GM21526 (cell line): ENCODE results near the gene ENDOG.
A peak's percentile ranks its signal among the peaks of the same experiment; 100 is the strongest.
"Not testable (repeated sequence)": the region's sequence is repeated elsewhere in the genome, so short reads cannot be mapped to it uniquely, and the experiment has no call there.

Source experiments
- ATAC-seq: cut with Tn5 transposase; IDR thresholded peaks from one replicate; pipeline ENCODE4 v1.9.1; 2021; ENCODE audit warnings: moderate library complexity; ENCODE audit not compliant: unreplicated experiment, low FRiP score

ENDOG gene

DNA sequence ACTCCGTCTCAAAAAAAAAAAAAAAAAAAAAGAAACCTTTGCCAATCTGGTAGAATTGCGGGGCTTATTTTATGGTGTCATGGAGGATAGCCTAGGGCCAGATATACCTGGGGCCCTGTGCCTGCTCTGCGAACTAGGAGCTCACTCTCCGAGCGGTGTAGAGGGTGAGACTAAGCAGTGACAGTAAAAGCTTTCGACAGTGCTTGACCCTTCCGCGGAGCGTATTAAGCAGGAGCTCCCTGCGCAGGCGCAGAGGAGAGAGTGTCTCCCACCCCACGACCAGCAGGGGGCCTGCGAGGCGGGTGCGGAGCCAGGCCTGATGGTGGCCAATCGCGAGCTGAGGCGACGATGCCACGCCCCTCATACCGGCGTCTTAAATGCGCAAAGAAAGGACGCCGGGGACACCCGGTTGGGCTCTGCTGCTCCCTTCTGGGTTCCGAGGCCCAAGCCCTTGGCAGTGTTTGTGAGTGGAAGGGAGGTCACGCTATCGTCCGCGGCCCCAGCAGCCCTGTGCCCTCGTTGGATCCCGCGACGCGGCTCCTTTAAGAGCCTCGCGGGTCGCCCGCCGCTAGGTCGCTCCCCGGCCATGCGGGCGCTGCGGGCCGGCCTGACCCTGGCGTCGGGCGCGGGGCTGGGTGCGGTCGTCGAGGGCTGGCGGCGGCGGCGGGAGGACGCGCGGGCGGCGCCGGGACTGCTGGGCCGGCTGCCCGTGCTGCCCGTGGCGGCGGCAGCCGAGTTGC lies at the start of gene ENDOG:
Gene ENDOG (plus strand): TSS at position 402 of the 740 bp plus-strand sequence. CDS start 185 bp downstream, at position 587.
- ATAC-seq, result peak; percentile 85

DNA sequence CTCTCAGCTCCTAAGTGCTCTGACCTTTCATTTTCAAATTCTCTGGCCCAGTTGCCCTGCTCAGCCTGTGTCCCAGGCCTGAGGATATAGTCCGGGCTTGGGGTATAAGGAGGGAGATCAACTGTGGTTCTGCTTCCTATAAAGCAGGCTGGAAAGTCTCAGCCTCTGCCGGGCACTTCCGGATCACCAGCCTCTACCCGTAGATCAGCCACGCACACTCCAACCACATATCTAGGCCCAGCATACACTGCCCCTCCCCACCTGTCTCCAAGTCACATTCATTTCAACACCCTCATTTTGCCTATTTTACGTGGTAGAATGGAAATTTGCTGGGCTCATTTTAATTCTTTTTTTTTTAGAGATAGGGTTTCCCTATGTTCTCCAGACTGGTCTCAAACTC lies 49.7 kb upstream of the ENDOG start:
- no peak for ATAC-seq

DNA sequence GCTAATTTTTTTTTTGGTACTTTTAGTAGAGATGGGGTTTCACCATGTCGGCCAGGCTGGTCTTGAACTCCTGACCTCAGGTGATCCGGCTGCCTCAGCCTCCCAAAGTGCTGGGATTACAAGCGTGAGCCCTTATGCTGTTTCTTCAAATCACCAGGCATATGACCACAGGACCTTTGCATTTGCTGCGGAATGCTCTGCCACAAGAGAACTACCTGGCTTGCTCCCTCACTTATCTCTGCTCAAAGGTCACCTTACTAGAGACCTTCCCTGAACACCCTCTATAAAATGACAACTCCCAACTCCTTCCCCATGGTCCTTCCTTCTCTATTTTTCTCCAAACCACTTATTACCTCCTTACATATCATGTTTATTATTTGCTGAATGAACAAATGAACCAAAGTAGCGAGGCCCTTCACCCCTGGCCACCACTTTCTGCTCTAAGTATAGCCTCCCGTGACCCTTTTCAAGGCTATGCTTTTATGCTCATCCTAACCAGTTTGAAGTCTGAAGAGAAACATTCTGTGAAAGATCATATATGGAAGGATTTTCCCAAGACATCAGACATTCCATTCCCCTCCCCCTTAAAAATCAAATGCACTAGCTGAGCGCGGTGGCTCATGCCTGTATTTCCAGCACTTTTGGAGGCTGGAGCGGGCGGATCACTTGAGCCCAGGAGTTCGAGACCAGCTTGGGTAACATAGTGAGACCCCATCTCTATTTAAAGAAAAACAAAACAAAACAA lies 47.8 kb upstream of the ENDOG start:
- no peak for ATAC-seq

DNA sequence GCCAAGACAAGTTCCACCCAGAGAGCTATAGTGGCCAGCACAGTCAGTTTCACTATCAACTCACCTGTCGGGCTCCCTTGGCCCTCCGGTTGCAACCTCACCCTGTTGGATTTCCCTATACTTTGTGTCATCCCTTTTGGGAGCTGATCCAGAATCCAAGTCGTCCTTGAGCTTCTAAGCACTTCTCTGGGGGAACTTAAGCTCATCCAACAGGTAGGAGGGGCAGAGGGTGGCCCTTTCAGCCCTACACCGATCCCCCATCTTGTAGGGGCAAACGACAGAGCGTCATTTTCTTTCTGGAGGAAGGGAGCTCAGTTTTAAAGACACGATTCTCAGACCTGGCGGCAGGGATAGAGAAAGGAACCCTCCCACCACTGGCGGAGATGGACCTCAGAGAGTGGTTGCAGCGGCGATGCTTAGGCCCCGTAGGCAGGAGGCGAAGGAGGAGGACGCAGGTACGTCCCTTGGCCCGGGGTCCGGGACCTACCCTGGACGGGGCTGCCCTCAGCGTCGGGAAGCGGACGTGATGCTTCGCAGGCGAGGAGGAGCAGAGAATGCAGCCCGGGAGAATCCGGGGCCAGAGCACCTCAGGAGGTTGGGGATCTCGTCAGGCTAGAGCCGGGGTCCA lies 47.1 kb upstream of the ENDOG start:
- ATAC-seq, result peak; percentile 28

DNA sequence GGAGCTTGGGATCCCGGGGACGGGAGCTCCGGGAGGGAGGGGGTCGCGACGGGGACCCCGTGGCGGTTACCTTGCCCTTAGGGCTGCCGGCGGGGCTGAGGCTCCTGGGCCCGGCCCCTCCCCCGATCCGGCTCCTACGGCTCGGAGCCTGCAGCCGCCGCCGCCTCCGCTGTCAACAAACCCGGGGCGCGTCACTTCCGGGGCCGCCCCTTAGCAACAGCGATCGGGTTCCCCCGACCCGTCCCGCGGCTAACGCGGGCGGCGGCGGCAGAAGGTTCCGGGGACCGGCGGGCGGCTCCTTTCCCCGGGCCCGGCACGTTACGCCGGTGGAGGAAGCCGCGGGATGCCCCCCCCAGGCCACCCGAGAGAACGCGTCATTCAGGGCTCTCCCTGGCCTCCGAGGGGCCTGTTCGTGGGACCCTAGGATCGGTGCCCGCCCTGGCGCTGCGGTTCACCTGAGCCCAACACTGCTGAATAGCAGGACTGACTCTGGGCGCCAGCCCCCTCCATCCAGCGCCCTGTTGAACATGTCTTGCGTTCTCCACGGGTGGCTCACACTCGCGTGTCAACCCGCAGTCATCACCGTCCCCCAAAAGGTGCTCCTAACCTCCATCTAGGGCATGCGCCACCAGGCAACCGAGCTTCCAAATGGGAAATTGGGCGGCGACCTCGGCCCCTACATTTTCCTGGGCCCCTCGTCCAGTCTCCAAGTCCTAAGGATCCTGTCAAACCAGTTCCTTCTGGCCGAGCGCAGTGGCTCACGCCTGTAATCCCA lies 46.4 kb upstream of the ENDOG start, which contains the start of gene ZER1:
Gene ZER1 (minus strand): TSS at position 183 of the 775 bp plus-strand sequence. CDS start 16,362 bp downstream, outside the sequence.
- peak; percentile 81 for ATAC-seq

DNA sequence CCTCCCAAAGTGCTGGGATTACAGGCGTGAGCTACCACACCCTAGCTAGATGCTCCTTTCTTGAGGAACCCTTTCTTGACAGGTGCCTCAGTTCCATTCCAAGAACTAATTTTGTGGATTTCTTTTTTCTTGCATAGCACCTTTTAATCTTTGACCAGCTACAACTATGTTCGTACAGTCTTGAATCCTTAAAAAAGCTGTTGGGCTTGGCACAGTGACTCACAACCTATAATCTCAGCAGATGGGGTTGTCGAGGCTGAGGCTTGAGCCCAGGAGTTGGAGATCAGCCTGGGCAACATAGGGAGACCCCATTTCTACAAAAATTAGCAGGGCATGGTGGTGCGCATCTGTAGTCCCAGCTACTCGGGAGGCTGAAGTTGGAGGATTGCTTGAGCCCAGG lies 45.3 kb upstream of the ENDOG start:
- no peak for ATAC-seq

DNA sequence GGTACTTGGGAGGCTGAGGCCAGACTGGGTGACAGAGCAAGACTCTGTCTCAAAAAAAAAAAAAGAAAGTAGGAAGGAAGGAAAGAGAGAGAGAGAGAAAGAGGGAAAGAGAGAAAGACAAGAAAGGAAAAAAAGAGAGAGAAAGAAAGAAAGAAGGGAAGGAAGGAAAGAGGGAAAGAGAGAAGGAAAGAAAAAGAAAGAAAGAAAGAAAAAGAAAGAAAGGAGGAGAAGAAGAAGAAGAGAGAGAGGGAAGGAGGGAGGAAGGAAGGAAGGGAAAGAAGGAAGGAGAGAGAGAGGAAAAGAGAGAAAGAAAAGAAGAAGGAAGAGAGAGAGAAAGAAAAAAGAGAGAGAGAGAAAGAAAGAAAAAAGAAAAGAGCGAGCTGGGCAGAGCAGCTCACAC lies 43.5 kb upstream of the ENDOG start:
- ATAC-seq, result no peak

DNA sequence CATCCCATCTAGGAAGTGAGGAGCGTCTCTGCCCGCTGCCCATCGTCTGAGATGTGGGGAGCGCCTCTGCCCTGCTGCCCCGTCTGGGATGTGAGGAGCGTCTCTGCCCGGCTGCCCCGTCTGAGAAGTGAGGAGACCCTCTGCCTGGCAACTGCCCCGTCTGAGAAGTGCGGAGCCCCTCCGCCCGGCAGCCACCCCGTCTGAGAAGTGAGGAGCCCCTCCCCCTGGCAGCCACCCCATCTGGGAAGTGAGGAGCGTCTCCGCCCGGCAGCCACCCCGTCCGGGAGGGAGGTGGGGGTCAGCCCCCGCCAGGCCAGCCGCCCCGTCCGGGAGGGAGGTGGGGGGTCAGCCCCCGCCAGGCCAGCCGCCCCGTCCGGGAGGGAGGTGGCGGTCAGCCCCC lies 38.2 kb upstream of the ENDOG start:
- not testable (repeated sequence) for ATAC-seq

DNA sequence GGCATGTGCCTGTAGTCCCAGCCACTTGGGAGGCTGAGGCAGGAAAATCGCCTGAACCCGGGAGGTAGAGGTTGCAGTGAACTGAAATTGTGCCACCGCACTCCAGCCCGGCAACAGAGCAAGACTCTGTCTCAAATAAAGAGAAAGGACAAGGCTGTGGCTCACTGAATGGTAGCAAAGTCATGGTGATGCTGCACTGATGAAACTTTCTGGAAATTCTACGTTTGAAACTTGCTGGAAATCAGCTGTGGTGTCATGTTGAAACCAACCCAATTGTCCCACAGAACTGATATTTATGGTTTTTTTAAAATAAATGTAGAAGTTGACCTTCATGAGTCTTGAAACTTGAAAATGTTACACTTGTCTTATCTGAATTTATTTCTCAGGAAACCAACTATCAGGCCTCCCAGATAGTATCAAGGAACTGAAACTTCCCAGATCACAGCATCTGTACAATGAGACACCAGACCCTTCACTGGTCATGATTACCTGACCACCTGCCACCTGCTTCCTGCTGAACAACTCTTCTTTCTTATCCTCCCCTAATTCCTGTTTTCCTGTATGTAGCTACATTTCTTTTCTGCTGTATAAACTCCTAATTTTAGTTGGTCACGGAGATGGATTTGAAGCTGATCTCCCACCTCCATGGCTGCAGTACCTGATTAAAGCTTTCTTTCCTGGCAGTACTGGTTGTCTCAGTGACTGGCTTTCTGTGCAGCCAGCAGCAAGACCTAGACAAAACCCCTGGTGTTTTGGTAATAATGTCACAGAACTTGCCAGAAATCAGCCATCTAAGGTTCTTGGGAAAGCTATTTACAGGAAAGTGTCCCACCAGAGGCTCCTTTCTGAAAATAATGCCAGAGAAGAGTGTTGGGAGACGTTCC lies 36.9 kb upstream of the ENDOG start:
- ATAC-seq, result no peak

DNA sequence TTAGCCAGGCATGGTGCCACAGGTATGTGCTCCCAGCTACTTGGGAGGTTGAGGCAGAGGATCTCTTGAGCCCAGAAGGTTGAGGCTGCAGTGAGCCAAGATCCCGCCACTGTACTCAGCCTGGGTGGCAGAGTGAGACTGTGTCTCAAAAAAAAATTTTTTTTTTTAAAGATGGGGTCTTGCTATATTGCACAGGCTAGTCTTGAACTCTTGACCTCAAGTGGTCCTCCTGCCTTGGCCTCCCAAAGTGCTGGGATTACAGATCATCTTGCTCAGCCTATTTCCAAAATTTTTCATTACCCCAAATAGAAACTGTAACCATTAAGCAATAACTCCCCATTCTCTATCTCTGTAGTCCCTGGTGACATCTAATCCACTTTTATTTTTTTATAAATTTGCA lies 35.6 kb upstream of the ENDOG start:
- ATAC-seq, result no peak

DNA sequence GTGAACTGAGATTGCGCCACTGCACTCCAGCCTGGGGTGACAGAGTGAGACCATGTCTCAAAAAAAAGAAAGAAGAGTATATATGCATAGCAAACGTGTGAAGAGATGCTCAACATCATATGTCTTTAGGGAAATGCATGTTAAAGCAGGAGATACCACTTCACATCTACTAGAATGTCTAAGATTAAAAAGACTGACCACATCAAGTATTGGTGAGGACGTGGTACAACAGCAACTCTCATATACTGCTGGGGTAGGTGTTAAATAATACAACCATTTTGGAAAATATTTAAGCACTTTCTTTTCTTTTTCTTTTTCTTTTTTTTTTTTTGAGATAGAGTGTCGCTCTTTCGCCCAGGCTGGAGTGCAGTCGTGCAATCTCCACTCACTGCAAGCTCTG lies 32.9 kb upstream of the ENDOG start:
- ATAC-seq, result no peak

DNA sequence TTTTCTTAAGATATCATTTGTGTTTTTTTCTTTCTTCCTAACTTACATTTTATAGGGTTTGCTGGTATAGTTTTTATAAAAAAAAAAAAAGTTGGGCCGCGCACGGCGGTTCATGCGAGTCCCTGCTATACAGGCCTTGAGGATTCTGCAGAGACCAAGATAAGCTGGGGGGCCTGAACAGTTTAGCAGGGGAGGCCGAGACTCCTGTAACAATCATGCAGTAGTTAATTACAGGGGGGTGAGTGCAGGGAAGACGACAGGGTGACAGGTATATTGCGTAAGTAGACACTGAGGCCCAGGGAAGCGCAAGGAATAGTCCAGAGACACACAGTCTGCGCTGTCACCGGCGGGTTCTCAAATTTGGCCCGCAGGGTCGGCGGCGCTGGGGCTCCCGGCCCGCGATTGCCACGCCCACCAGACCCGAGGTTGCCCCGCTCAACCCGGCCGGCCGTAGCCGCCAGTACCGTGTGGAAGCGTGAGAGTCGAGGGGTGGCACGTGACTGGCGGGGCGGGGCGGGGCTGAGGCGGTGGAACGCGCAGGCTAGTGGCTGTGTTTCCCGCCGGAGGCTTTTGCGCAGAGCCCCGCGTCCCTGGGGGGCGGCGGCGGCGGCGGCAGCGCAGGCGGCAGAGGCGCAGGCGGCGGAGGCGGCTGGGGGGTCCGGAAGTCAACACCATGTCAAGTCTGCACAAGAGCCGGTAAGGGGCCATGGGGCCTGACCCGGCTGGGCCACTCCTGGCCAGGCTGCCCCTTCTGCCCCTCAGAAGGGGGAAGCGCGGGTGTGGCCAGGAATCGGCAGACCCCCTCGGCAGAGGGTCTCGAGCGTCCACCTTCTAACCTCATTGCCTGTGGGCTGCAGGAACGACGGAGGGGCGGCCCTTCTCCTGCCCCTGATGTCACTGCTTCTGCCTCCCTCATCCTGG lies 31.4 kb upstream of the ENDOG start, which contains the start of gene TBC1D13:
Gene TBC1D13 (plus strand): TSS at position 573 of the 921 bp plus-strand sequence. CDS start 101 bp downstream, at position 674.
- peak; percentile 66 for ATAC-seq

DNA sequence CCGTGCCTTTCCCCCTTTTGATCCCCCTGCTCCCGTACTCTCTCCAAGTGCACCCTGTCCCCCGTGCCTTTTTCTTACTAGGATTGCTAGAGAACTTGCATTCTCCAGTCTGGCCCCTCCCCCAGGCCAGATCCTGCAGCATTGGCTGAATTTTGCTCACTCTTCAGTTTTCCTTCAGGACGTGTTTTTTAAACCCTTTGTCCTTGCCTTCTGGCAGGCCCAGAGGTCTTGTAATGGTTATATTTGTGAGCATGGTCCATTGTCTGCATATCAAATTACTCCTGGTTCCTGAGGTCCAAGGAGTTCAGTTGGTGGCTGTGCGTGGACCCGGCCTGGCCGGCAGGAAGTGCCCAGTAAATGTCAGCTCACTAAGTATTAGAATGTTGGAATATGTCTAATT lies 30.6 kb upstream of the ENDOG start:
- no peak for ATAC-seq

DNA sequence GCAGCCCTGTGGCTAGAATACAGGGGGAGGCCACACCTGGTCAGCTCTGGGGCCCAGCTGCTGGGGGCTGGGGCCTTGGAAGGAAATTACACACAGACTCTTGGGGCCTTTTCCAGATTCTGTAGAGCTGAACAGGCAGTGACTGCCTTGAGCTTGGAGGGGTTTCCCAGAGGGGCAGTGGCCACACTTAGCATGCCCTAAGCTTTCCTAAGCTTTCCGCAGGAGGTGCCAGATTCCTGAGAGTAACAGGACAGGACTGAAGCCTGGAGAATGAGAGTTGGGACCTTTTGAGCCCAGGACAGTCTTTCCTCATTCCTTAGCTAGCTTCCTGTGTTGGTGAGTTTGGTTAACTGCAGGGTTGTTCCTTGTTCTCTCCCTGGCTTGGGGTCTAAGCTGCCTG lies 29.9 kb upstream of the ENDOG start:
- no peak for ATAC-seq

DNA sequence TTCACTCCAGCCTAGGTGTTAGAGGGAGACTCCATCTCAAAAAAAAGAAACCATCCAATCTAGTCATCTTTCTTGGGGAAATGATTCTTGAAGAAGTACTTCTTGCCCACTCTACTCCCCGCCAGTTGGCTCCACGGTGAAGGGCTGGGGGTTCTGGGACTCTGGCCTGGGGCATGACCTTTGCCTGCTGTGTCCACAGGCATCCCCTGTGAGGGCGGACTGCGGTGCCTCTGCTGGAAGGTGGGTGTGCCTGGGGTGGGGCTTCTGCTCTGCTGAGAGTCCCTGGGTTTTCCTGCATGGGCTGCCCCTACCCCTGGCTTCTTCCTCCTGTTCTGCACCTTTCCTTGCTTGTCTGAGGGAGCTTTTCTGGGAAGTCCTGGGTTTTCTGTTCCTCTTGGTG lies 27.8 kb upstream of the ENDOG start:
- ATAC-seq, result no peak

DNA sequence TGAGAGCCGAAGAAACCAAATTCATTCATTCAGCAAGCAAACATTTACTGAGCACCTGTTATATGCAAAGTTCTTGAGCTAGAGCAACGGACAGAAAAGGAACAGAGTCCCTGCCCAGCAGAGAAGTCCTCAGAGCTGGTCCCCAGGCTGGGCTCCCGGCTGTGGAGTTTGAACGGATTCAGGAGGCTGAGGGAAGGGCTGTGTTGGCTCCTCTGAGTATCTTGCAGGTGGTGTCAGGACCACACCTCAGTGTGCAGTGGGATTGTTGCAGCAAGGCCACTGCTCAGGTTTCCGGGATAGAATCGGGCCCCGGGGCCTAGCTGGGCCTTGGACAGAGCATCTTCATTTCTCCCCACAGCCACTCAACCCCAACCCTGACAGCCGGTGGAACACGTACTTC lies 26.2 kb upstream of the ENDOG start:
- no peak for ATAC-seq

DNA sequence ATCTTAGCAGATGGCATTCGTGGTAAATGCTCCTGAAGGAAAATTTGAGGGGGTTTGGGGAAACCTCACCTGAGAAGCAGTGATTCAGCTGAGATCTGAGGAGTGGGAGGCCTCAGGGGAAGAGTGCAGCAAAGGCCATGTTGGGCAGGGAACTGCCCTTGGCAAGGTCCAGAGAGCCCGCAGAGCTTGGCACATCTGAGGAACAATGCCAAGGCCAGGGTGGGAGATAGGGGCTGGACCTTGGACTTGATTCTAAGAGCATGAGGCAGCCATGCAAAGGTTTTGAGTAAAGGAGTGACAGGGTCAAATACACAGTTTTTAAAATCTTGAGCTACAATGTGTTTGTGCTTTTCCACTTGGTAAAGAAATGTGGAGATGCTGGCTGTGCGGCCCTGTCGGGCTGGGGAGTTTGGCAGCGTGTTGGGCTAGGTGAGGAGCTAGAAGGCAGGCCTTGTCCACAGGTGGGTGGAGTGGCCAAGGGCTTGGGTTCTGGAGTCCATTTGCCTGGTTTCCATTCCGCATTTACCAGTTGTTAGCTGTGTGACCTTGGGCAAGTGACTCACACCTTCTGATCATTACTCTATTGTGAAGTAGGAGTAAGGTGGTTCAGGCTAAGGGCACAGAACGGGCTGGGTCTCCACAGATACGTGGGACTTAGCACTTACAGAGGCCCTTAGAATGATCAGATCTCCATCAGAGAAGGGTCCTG lies 25.2 kb upstream of the ENDOG start:
- no peak for ATAC-seq

DNA sequence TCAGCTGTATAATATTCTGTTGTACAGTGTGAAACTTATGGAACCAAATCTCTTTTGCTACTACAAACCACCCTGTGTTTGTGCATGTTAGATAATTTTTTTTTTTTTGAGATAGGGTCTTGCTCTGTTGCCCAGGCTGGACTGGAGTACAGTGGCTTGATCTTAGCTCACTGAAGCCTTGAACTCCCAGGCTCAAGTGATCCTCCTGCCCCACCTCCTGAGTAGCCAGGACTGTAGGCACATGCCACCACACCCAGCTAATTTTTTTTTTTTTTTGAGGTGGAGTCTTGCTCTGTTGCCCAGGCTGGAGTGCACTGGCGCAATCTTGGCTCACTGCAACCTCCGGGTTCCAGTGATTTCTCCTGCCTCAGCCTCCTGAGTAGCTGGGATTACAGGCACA lies 23.3 kb upstream of the ENDOG start:
- ATAC-seq, result not testable (repeated sequence)
